Hepatocyte (in vitro differentiated cells): ENCODE results near the gene CCDC157. TPM values are rescaled to one million over a fixed set of nuclear protein-coding genes. Genes with fewer than 3 reads are reported as not detected.

ENCODE experiments used
- DNase-seq: peaks from one replicate; pipeline ENCODE4 v3.0.0-alpha.2; 2016; ENCODE audit warnings: low spot score
- H2AFZ ChIP-seq: fragments of 200-600 bp; sonication (generic); 2 replicates; pipeline ENCODE4 v1.6.0; 2016; ENCODE audit warnings: antibody characterized with exemption, mild to moderate bottlenecking
- H3K27ac ChIP-seq: fragments of 200-600 bp; sonication (generic); 2 replicates; pipeline ENCODE4 v1.5.1; 2016; ENCODE audit warnings: mild to moderate bottlenecking
- H3K27me3 ChIP-seq: fragments of 200-600 bp; sonication (generic); 2 replicates; pipeline ENCODE4 v1.6.1; 2016
- H3K36me3 ChIP-seq: fragments of 200-600 bp; sonication (generic); replicated peaks from 2 replicates; pipeline ENCODE4 v1.5.1; 2016; ENCODE audit warnings: low read depth; ENCODE audit not compliant: insufficient read depth
- H3K4me1 ChIP-seq: fragments of 200-600 bp; sonication (generic); 2 replicates; pipeline ENCODE4 v1.5.1; 2016; ENCODE audit warnings: mild to moderate bottlenecking, moderate library complexity; ENCODE audit not compliant: insufficient read depth
- H3K4me2 ChIP-seq: fragments of 200-600 bp; sonication (generic); 2 replicates; pipeline ENCODE4 v1.6.0; 2016
- H3K4me3 ChIP-seq: fragments of 200-600 bp; sonication (generic); 2 replicates; pipeline ENCODE4 v1.5.1; 2016; ENCODE audit warnings: mild to moderate bottlenecking
- H3K79me2 ChIP-seq: fragments of 200-600 bp; sonication (generic); 2 replicates; pipeline ENCODE4 v1.6.0; 2017; ENCODE audit warnings: mild to moderate bottlenecking
- H3K9me2 ChIP-seq: fragments of 200-600 bp; sonication (generic); replicated peaks from 2 replicates; pipeline ENCODE4 v1.6.0; 2017; ENCODE audit warnings: mild to moderate bottlenecking; ENCODE audit not compliant: insufficient read depth
- H3K9me3 ChIP-seq: fragments of 200-600 bp; sonication (generic); 2 replicates; pipeline ENCODE4 v1.5.1; 2016; ENCODE audit warnings: low read depth, mild to moderate bottlenecking
- H4K20me1 ChIP-seq: fragments of 200-600 bp; sonication (generic); 2 replicates; pipeline ENCODE4 v1.6.0; 2016; ENCODE audit warnings: mild to moderate bottlenecking; ENCODE audit not compliant: insufficient read depth, poor library complexity, severe bottlenecking
- CTCF ChIP-seq: fragments of 200-600 bp; sonication (generic); IDR thresholded peaks from 2 replicates; pipeline ENCODE4 v1.5.1; 2016; ENCODE audit warnings: antibody characterized with exemption, mild to moderate bottlenecking; ENCODE audit not compliant: poor library complexity
- EZH2 ChIP-seq: fragments of 200-600 bp; sonication (generic); IDR thresholded peaks from 2 replicates; pipeline ENCODE4 v1.6.1; 2016; ENCODE audit warnings: antibody characterized with exemption, mild to moderate bottlenecking, borderline replicate concordance
- EZH2phosphoT487 ChIP-seq: fragments of 200-600 bp; sonication (generic); IDR thresholded peaks from one replicate; pipeline ENCODE4 v1.6.1; 2018; ENCODE audit warnings: antibody characterized with exemption, mild to moderate bottlenecking, low read depth, moderate library complexity; ENCODE audit not compliant: unreplicated experiment, severe bottlenecking
- WGBS: methylation state at CpG from one replicate; pipeline ENCODE4 v1.1.6; 2016; ENCODE audit warnings: low lambda C conversion rate; ENCODE audit errors: missing lambda C conversion rate; 5-methylcytosine and 5-hydroxymethylcytosine counted together
- polyA plus RNA-seq: library from polyadenylated mRNA; unstranded; fragments of >200 nt; fragmentation: Nextera tagmentation; extraction: Ambion mirVana; gene quantifications from 2 replicates; pipeline ENCODE4 v1.2.1, GENCODE V29; 2016
- total RNA-seq: library from RNA; depleted of rRNA; stranded (reverse); fragments of >200 nt; gene quantifications from 2 replicates; pipeline ENCODE4 v1.2.3, GENCODE V29; 2014

CCDC157 gene
- total and polyA plus RNA-seq, 2 experiments from 2014 or later = 4.1 to 5.4 TPM

GRCh38 chr22:30373331-30374325 lies 16.8 kb downstream of the CCDC157 start:
- no peaks in the 10 kb centered on the region for H3K79me2 ChIP-seq
- WGBS = 91% methylated on average over 32 of the region's 33 CpGs
- H3K9me3 ChIP-seq = no peaks in the 10 kb centered on the region
- H3K27ac ChIP-seq = no peak overlapping the region
- no peaks in the 10 kb centered on the region for H4K20me1 ChIP-seq
- no peak for TF ChIP-seq EZH2phosphoT487
- no peak for TF ChIP-seq CTCF
- TF ChIP-seq EZH2 = no peak
- H3K9me2 ChIP-seq = no peaks in the 10 kb centered on the region
- H3K4me3 ChIP-seq = no peak overlapping the region
- no peak overlapping the region for H3K4me2 ChIP-seq
- no peaks in the 10 kb centered on the region for H3K36me3 ChIP-seq
- H3K4me1 ChIP-seq = no peaks in the 10 kb centered on the region
- no peaks in the 10 kb centered on the region for H3K27me3 ChIP-seq
- no peak overlapping the region for H2AFZ ChIP-seq
- DNase-seq = no peak

DNA sequence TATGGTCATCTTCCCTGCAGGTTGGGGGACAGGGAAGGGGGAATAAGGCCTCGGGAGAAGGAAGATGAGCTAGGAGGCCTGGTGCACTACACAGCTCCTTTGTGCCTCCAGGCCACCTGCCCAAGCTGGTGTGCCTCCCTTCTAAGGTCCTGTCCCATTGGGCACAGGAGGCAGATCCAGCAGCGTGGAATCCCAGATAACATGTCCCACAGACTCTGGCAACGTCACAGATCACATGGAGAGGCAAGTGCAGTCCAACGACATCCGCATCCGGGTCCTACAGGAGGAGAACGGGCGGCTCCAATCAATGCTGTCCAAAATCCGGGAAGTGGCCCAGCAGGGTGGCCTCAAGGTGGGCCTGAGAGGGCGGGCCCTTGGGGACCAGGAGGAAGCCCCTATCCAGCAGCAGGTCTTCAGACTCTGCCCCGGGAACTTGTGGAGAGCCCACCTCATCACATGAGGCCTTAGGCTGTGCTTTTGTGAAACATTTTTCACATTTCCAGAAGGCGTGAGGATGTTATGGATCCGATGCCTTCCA lies 18.6 kb downstream of the CCDC157 start:
- Histone ChIP-seq H4K20me1 (no peaks in the 10 kb centered on the region), H2AFZ (no peak overlapping the region), H3K4me2 (no peak overlapping the region), H3K27ac (no peak overlapping the region), H3K9me2 (no peaks in the 10 kb centered on the region), H3K27me3 (no peaks in the 10 kb centered on the region), H3K4me1 (no peaks in the 10 kb centered on the region), H3K4me3 (no peak overlapping the region), H3K36me3 (no peaks in the 10 kb centered on the region), H3K79me2 (no peaks in the 10 kb centered on the region), H3K9me3 (no peaks in the 10 kb centered on the region)
- 95% methylated on average over 13 of the region's 13 CpGs for WGBS
- TF ChIP-seq CTCF (no peak), EZH2phosphoT487 (no peak), EZH2 (no peak)
- DNase-seq = no peak

DNA sequence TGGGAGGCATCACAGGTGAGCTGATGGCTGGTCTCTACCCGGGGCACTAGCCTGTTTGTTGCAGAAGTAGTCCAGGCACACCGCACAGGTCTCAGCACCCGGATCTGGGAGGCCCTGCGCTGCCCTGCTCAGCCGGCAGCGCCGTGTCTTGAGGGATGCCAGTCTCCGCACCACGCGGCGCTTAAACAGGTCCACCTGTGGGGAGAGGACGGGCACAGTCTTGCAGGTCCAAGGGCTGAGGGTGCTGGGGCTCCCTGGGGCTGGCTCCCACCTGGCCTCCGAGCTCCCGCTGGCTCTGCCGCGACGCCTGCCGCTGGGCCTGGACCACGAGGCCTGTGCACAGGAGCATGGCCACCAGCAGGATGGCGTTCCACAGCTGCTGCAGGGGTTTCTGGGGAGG lies 23.2 kb downstream of the CCDC157 start:
- H3K4me1 ChIP-seq = no peaks in the 10 kb centered on the region
- H3K9me3 ChIP-seq = no peaks in the 10 kb centered on the region
- H3K27me3 ChIP-seq = no peaks in the 10 kb centered on the region
- H3K4me2 ChIP-seq = no peak overlapping the region
- no peaks in the 10 kb centered on the region for H3K79me2 ChIP-seq
- H3K36me3 ChIP-seq = no peaks in the 10 kb centered on the region
- TF ChIP-seq EZH2 (no peak), CTCF (no peak), EZH2phosphoT487 (no peak)
- no peak overlapping the region for H2AFZ ChIP-seq
- H3K4me3 ChIP-seq = no peak overlapping the region
- no peaks in the 10 kb centered on the region for H3K9me2 ChIP-seq
- WGBS = 98% methylated on average over 20 of the region's 20 CpGs
- no peak for DNase-seq
- no peaks in the 10 kb centered on the region for H4K20me1 ChIP-seq
- no peak overlapping the region for H3K27ac ChIP-seq
